IPS-15b (cell line): ENCODE data around the gene NUPR1.
"Not testable (repeated sequence)": the region's sequence is repeated elsewhere in the genome, so short reads cannot be mapped to it uniquely, and the experiment has no call there.

Experiments used
- H3K27me3 ChIP-seq: one replicate; pipeline ENCODE4 v1.6.1; 2013; ENCODE audit warnings: low read length; ENCODE audit not compliant: control insufficient read depth, insufficient read depth
- H3K36me3 ChIP-seq: one replicate; pipeline ENCODE4 v1.6.1; 2013; ENCODE audit warnings: low read length; ENCODE audit not compliant: control insufficient read depth, insufficient read depth
- H3K4me1 ChIP-seq: one replicate; pipeline ENCODE4 v1.6.1; 2013; ENCODE audit warnings: mild to moderate bottlenecking, low read length; ENCODE audit not compliant: control insufficient read depth, insufficient read depth
- H3K4me3 ChIP-seq: one replicate; pipeline ENCODE4 v1.5.1; 2013; ENCODE audit warnings: low read depth, low read length
- H3K9ac ChIP-seq: one replicate; pipeline ENCODE4 v1.6.1; 2013; ENCODE audit warnings: low read depth, mild to moderate bottlenecking, low read length
- H3K9me3 ChIP-seq: one replicate; pipeline ENCODE4 v1.6.1; 2013; ENCODE audit warnings: mild to moderate bottlenecking, low read length; ENCODE audit not compliant: control insufficient read depth, insufficient read depth

Gene NUPR1

DNA sequence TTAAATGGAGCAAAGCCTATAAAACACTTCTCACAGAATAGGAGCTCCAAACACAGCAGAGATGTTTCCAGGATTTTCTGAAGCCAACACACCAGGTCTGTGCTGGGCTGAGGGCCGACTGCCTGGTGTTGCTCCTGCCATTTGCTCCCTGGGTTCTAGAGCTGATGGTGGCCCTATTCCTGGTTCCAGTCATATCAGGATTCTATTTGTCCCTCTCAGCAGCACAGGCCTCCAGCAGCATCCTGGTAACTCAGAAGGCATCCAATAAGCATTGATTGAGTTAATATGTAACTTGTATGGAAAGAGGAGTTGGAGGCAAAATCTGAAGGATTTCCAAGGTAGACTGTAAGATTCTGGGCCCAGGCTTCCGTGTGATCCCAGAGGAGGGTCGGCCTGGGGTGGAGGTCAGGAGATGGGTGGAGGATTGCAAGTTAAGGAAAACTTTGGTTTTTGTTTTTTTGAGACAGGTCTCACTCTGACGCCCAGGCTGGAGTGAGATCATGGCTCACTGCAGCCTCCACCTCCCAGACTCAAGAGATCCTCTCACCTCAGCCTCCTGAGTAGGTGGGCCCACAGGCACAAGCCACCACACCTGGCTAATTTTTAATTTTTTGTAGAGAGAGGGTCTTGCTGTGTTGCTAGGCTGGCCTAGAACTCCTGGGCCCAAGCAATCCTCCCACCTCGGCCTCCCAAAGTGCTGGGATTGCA is 5.7 kb downstream of the NUPR1 start:
- Histone ChIP-seq H3K36me3 (no peaks in the 10 kb centered on the region), H3K4me3 (no peak overlapping the region)

DNA sequence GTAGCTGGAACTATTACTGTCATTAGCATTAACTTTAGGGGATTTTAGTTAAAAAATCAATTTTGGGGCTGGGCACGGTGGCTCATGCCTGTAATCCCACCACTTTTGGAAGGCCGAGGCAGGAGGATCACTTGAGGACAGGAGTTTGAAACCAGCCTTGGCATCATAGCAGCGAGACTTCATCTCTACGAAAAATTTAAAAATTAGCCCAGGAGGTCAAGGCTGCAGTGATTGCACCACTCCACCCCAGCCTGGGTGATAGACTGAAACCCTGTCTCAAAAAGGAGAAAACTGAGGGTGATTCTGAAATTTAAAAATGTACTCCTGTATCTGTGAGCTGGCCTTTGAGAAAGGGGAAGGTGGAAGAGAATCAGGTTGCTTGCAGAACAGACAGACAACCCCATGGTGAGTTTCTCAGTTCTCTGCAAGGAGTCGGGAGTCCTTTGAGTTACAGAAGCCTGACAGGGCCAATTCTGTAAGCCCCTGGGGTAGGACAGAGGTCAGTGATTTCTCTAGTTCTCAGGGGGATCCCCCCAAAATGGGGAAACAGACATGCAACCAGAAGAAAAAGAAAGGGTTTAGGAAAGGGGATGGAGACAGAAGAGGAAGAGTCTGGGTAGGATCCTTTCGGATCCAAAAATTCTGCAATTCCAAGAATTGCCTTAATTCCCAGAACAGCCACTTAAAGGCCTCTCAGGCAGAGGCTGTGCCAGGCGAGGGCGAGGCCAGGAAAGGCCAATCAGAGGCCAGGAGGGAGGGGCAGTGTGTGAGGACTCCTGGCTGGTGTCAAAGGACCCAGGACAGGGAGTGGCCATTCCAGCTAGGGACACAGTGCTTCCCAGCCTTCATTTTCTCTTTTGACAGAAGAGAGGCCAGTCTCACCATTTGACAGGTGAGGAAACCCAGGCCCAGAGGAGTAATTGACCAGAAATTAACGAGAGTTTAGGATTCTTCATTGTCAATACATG is 6.7 kb downstream of the NUPR1 start:
- no peak overlapping the region for H3K4me3 ChIP-seq
- no peaks in the 10 kb centered on the region for H3K9me3 ChIP-seq
- no peak overlapping the region for H3K9ac ChIP-seq
- no peaks in the 10 kb centered on the region for H3K27me3 ChIP-seq
- H3K4me1 ChIP-seq, result no peaks in the 10 kb centered on the region
- no peaks in the 10 kb centered on the region for H3K36me3 ChIP-seq

More for the DNA sequence above, 5.7 kb downstream of the NUPR1 start:
- H3K9ac ChIP-seq, result no peak overlapping the region
- H3K27me3 ChIP-seq, result no peaks in the 10 kb centered on the region
- H3K4me1 ChIP-seq, result no peaks in the 10 kb centered on the region
- H3K9me3 ChIP-seq, result no peaks in the 10 kb centered on the region

GRCh38 chr16:28529124-28529523 is 9.7 kb downstream of the NUPR1 start:
- H3K4me3 ChIP-seq, result no peak overlapping the region
- no peaks in the 10 kb centered on the region for H3K27me3 ChIP-seq
- H3K4me1 ChIP-seq, result no peaks in the 10 kb centered on the region
- H3K9ac ChIP-seq, result no peak overlapping the region
- H3K9me3 ChIP-seq, result no peaks in the 10 kb centered on the region
- H3K36me3 ChIP-seq, result no peaks in the 10 kb centered on the region

- no peaks in the 10 kb centered on the region for H3K27me3 ChIP-seq
- H3K36me3 ChIP-seq, result no peaks in the 10 kb centered on the region
These were observed 10.3 kb downstream of the NUPR1 start for GRCh38 chr16:28528463-28528867.

GRCh38 chr16:28527985-28528384 is 10.8 kb downstream of the NUPR1 start:
- Histone ChIP-seq H3K4me1 (no peaks in the 10 kb centered on the region), H3K4me3 (no peak overlapping the region), H3K27me3 (no peaks in the 10 kb centered on the region), H3K9ac (no peak overlapping the region), H3K36me3 (no peaks in the 10 kb centered on the region), H3K9me3 (no peaks in the 10 kb centered on the region)

More at GRCh38 chr16:28528463-28528867, 10.3 kb downstream of the NUPR1 start:
- Histone ChIP-seq H3K9me3 (no peaks in the 10 kb centered on the region), H3K4me1 (no peaks in the 10 kb centered on the region), H3K9ac (no peak overlapping the region), H3K4me3 (no peak overlapping the region)

DNA sequence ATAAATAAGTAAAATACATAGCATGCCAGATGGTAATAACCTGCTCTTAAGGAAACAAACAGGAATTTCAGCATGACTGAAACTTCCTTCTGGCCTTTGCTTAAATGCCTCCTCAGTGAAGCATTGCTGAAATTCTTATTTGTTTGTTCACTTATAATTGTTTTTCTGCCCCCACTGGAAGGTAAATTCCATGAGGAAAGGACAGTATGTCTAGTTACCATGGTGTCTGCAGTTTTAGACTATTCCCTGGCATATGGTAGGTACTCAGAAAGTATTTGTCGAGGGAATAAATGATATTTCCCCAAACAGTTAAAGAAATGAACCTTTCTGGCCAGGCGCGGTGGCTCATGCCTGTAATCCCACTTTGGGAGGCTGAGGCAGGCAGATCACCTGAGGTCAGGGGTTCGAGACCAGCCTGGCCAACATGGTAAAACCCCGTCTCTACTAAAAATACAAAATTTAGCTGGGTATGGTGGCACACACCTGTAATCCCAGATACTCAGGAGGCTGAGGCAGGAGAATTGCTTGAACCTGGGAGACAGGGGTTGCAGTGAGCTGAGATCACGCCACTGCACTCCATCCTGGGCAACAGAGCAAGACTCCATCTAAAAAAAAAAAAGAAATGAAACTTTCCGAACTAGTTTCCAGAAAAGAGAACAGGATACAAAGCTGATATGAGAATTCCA is 11.5 kb downstream of the NUPR1 start:
- not testable (repeated sequence) for H3K36me3 ChIP-seq, H3K4me1 ChIP-seq, H3K27me3 ChIP-seq, H3K4me3 ChIP-seq, H3K9ac ChIP-seq, H3K9me3 ChIP-seq

DNA sequence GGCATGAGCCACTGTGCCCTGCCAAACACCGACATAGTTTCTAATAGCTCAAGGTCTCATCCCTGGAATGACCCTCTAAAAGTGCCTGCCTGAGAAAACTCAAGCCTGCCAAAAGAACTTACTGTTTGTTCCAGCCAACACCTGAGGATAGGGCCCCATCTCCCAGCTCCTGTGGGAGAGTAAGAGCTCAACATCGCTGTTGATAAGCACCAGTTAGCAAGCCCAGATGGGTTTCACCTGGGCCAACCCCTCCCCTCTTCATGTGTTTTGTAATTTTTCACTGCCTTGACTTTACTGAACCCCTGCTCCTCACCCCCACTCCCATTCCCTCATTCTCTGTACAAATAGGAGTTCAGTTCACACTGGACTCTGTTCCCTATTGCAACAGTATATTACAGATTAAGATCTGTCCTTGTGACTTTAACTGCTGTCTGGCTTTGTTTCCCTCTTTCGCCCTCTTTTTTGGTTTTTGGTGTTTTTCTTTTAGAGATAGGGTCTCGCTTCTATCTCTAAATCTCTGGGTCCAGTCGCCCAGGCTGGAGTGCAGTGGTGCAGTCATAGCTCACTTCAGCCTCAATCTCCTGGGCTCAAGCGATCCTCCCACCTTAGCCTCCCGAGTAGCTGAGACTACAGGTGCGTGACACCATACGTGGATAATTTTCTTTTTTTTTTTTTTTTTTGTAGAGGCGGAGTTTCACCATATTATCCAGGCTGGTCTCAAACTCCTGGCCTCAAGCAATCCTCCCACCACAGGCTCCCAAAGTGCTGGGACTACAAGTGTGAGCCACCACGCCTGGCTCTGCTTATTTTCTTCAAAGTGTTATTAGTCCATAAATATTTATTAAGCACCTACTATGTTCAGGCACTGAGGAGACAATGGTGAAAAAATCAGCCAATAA is 12.3 kb downstream of the NUPR1 start:
- Histone ChIP-seq H3K4me1 (no peaks in the 10 kb centered on the region), H3K9ac (no peak overlapping the region), H3K9me3 (no peaks in the 10 kb centered on the region), H3K27me3 (no peaks in the 10 kb centered on the region), H3K36me3 (no peaks in the 10 kb centered on the region), H3K4me3 (no peak overlapping the region)

- Histone ChIP-seq H3K9ac (no peak overlapping the region), H3K9me3 (no peaks in the 10 kb centered on the region), H3K4me3 (no peak overlapping the region), H3K4me1 (no peaks in the 10 kb centered on the region), H3K36me3 (no peaks in the 10 kb centered on the region), H3K27me3 (no peaks in the 10 kb centered on the region)
These were observed 14.0 kb downstream of the NUPR1 start for GRCh38 chr16:28524681-28525171.

GRCh38 chr16:28522792-28523191 is 16.0 kb downstream of the NUPR1 start:
- H3K9ac ChIP-seq, result no peak overlapping the region
- H3K4me3 ChIP-seq, result no peak overlapping the region
- H3K4me1 ChIP-seq, result no peaks in the 10 kb centered on the region
- no peaks in the 10 kb centered on the region for H3K27me3 ChIP-seq
- no peaks in the 10 kb centered on the region for H3K36me3 ChIP-seq
- no peaks in the 10 kb centered on the region for H3K9me3 ChIP-seq

GRCh38 chr16:28521436-28521835 is 17.3 kb downstream of the NUPR1 start:
- Histone ChIP-seq H3K4me1 (no peaks in the 10 kb centered on the region), H3K27me3 (no peaks in the 10 kb centered on the region), H3K36me3 (no peaks in the 10 kb centered on the region), H3K9ac (no peak overlapping the region), H3K4me3 (no peak overlapping the region), H3K9me3 (no peaks in the 10 kb centered on the region)

DNA sequence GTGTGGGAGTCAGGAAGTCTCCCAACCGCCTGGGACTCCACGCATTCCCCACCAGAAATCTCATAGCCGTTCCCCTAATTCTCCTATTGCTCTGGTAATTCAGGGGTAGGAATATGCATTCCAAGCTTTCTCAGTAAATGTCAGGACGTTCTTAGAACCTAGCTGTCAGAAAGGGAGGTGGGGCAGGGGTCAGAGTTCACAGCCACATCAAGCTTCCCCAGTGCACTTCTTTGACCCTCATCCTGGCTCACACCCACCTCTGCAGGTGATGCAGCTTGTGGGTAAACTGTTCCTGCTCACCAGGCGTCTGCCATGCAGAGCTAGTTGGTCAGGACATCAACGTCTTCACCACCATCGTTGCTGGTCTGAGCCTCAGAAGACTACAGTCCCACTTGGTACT is 18.1 kb downstream of the NUPR1 start:
- no peaks in the 10 kb centered on the region for H3K36me3 ChIP-seq
- H3K27me3 ChIP-seq, result no peaks in the 10 kb centered on the region
- no peak overlapping the region for H3K9ac ChIP-seq
- no peak overlapping the region for H3K4me3 ChIP-seq
- no peaks in the 10 kb centered on the region for H3K4me1 ChIP-seq
- no peaks in the 10 kb centered on the region for H3K9me3 ChIP-seq
